ENCODE results near the gene IMMP2L.

The IMMP2L gene

DNA sequence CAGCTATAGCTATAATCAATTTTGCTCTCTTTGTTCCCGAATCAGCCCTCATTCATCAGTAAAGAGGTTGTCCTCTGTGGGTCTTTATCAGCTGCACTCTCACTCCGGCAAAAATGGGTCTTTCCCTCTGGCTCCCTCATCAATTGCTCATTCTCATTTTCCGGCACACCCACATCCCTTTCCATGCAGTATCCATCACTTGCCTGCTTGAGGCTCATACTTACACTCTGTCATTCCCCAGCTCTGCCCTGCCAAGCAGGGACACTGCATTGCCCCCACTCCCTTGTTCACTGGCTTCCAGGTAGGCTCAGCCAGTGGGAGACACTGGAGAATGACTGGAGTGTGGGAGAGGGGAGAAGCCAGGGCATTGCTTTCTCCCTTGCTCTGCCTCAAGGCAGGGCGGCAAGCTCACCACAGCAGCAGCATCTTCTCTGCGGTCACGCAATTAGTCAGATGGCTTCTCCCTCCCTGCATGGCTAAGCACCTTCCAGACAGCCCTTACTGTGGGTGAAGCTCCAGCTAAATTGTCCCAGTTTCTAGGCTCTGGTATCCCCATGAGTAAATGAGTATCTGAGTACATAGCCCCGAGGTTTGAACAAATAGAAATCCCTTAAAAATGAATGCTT, 942.1 kb downstream of the IMMP2L start:
- no peak for DNase-seq (ENCODE audit: extremely low read depth, low read depth)
- TF ChIP-seq, protein P1, sequence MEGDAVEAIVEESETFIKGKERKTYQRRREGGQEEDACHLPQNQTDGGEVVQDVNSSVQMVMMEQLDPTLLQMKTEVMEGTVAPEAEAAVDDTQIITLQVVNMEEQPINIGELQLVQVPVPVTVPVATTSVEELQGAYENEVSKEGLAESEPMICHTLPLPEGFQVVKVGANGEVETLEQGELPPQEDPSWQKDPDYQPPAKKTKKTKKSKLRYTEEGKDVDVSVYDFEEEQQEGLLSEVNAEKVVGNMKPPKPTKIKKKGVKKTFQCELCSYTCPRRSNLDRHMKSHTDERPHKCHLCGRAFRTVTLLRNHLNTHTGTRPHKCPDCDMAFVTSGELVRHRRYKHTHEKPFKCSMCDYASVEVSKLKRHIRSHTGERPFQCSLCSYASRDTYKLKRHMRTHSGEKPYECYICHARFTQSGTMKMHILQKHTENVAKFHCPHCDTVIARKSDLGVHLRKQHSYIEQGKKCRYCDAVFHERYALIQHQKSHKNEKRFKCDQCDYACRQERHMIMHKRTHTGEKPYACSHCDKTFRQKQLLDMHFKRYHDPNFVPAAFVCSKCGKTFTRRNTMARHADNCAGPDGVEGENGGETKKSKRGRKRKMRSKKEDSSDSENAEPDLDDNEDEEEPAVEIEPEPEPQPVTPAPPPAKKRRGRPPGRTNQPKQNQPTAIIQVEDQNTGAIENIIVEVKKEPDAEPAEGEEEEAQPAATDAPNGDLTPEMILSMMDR (IDR thresholded peaks at IDR 0.05; ENCODE audit: low read depth, low read length), result no peak
